Measurements from ENCODE around the gene OSBPL6. TPM values are rescaled to one million over a fixed set of nuclear protein-coding genes. Genes with fewer than 3 reads are reported as not detected.

The OSBPL6 gene
- total and polyA plus RNA-seq, 10 of the 15 experiments (the other 5 are each of a cell fraction or from before 2014, with no cell fraction given), result 0.01 to 0.08 (median 0.03) TPM; not detected in 5

GRCh38 chr2:178223806-178224205 lies 29.5 kb downstream of the OSBPL6 start:
- no peak for DNase-seq (ENCODE audit: low read depth, low spot score)
- ChIA-PET RAD21 (ENCODE audit: unreplicated experiment) (no interaction called here), SMC1A (ENCODE audit: uncharacterized antibody, unreplicated experiment) (no interaction called here), CTCF (no interaction called here), POLR2A (no interaction called here)
- Histone ChIP-seq H2AFZ (ENCODE audit: control insufficient read depth, low read depth, low read length) (no peak overlapping the region), H3K4me1 (ENCODE audit: control insufficient read depth, insufficient read depth, low read length) (no peaks in the 10 kb centered on the region), H3K4me2 (ENCODE audit: control insufficient read depth, insufficient read depth) (no peak overlapping the region), H3K9me3 (replicated peaks; ENCODE audit: control insufficient read depth, insufficient read depth, low read length) (no peaks in the 10 kb centered on the region), H3K79me2 (ENCODE audit: control insufficient read depth, insufficient read depth, low read length) (no peaks in the 10 kb centered on the region), H4K20me1 (ENCODE audit: control insufficient read depth, insufficient read depth) (no peaks in the 10 kb centered on the region), H3K27ac (ENCODE audit: control insufficient read depth, insufficient read depth) (no peak overlapping the region), H3K27me3 (replicated peaks in 1 of 2; ENCODE audit: control insufficient read depth in 2 of 2, insufficient read depth in 2 of 2, low read length in 1 of 2) (peaks cover 0 to 2% of the 10 kb centered on the region in 2 experiments; a peak in 3 of 4 replicates), H3K9ac (ENCODE audit: control insufficient read depth, insufficient read depth, low read length) (no peak overlapping the region), H3K4me3 (no peak overlapping the region), H3K36me3 (ENCODE audit: control insufficient read depth in 2 of 2, insufficient read depth in 2 of 2, low read length in 1 of 2) (no peaks in the 10 kb centered on the region)
- FAIRE-seq, result no peak
- ATAC-seq, result no peak
- in situ Hi-C loops (cut with MboI), result no loop called here
- no TSS peak for BruUV-seq (replicated peaks)
- intact Hi-C loops (cut with micrococcal nuclease; ENCODE audit: unreplicated experiment), result loop anchor here (2.0 kb wide), 1 partner anchor 19 kb away; no protein-coding TSS in a partner anchor
- 37% methylated on average over 4 of the region's 4 CpGs for WGBS (ENCODE audit: insufficient coverage, insufficient replicate concordance, low lambda C conversion rate, missing lambda C conversion rate)
- no peak for TF ChIP-seq ZNF384 (IDR thresholded peaks at IDR 0.05; ENCODE audit: borderline replicate concordance, low read depth, low read length)
- TF ChIP-seq SMAD1 (IDR thresholded peaks at IDR 0.05; ENCODE audit: low read depth, partially characterized antibody), result no peak
- TF ChIP-seq TCF3 (IDR thresholded peaks at IDR 0.05; ENCODE audit: borderline replicate concordance, insufficient read depth, low read depth, low read length), result no peak
- TF ChIP-seq PAX5 (IDR thresholded peaks at IDR 0.05; ENCODE audit: borderline replicate concordance, low read depth, low read length), result no peak
- no peak for TF ChIP-seq SMAD5 (IDR thresholded peaks at IDR 0.05; ENCODE audit: low read depth)
- no peak for TF ChIP-seq ELK1 (IDR thresholded peaks at IDR 0.05; ENCODE audit: low read depth, low read length)
